Astrocyte (in vitro differentiated cells and primary cell): ENCODE measurements around the gene PNPLA7.

Experiments
- CTCF ChIP-seq: IDR thresholded peaks from 2 replicates; pipeline ENCODE4 v1.5.1; 2011; ENCODE audit warnings: low read depth, mild to moderate bottlenecking, inconsistent platforms, low read length, moderate library complexity; ENCODE audit not compliant: insufficient read depth
- EZH2 ChIP-seq: IDR thresholded peaks from 2 replicates; pipeline ENCODE4 v1.6.1; 2012; ENCODE audit warnings: mild to moderate bottlenecking, low read length, inconsistent platforms; ENCODE audit not compliant: insufficient read depth

GRCh38 chr9:137488906-137489305 lies 61.3 kb downstream of the PNPLA7 start:
- TF ChIP-seq CTCF = no peak
- no peak for TF ChIP-seq EZH2
